IMR-90 (cell line): ENCODE measurements around the gene BLNK. TPM values are rescaled to one million over a fixed set of nuclear protein-coding genes. Genes with fewer than 3 reads are reported as not detected.

Source experiments
- ATAC-seq: fragments of 200-7000 bp; cut with Tn5 transposase; 2 replicates; pipeline ENCODE4 v1.9.1; 2020; ENCODE audit warnings: low read depth, mild to moderate bottlenecking, moderate library complexity
- BruUV-seq: library from RNA; stranded (reverse); fragments of 400-500 nt; replicated peaks from 2 replicates; lab custom pipeline; 2021; lab: Mats Ljungman, UMichigan
- CTCF ChIA-PET: fragments of 300-600 bp; formaldehyde crosslinking; extraction: SDS; loops from one replicate; lab custom pipeline; 2021; ENCODE audit warnings: antibody characterized with exemption; lab: Yijun Ruan, JAX
- POLR2A ChIA-PET: fragments of 300-600 bp; sonication (Branson Sonifier 250); formaldehyde crosslinking; loops from one replicate; lab custom pipeline; 2022; ENCODE audit warnings: antibody characterized with exemption; ENCODE audit not compliant: unreplicated experiment; lab: Charles Lee
- DNase-seq: peaks from one replicate; pipeline ENCODE4 v3.0.0; 2013
- H2AFZ ChIP-seq: replicated peaks from 2 replicates; pipeline ENCODE3; 2013; ENCODE audit warnings: low read length, mild to moderate bottlenecking; ENCODE audit not compliant: poor library complexity
- H2AK5ac ChIP-seq: 2 replicates; pipeline ENCODE4 v1.6.1; 2013; ENCODE audit warnings: low read depth, low read length, inconsistent platforms
- H2AK9ac ChIP-seq: replicated peaks from 2 replicates; pipeline ENCODE3; 2013; ENCODE audit warnings: mild to moderate bottlenecking, low read depth, low read length, moderate library complexity; ENCODE audit not compliant: poor library complexity
- H2BK120ac ChIP-seq: 2 replicates; pipeline ENCODE4 v1.6.1; 2013; ENCODE audit warnings: low read depth, low read length, inconsistent platforms
- H2BK15ac ChIP-seq: 3 replicates; pipeline ENCODE4 v1.6.1; 2013; ENCODE audit warnings: low read depth, low read length, inconsistent platforms
- H2BK20ac ChIP-seq: 2 replicates; pipeline ENCODE4 v1.6.1; 2013; ENCODE audit warnings: low read depth, mild to moderate bottlenecking, inconsistent platforms, low read length, moderate library complexity
- H2BK5ac ChIP-seq: 2 replicates; pipeline ENCODE4 v1.6.1; 2013; ENCODE audit warnings: mild to moderate bottlenecking, low read depth, low read length, inconsistent platforms; ENCODE audit not compliant: poor library complexity, severe bottlenecking
- H3K14ac ChIP-seq: replicated peaks from 2 replicates; pipeline ENCODE4 v1.6.1; 2013; ENCODE audit warnings: low read depth, low read length, inconsistent platforms
- H3K18ac ChIP-seq: 2 replicates; pipeline ENCODE4 v1.6.1; 2013; ENCODE audit warnings: low read depth, low read length, control low read depth
- H3K23ac ChIP-seq: 2 replicates; pipeline ENCODE4 v1.6.1; 2013; ENCODE audit warnings: low read depth, low read length, inconsistent platforms
- H3K27ac ChIP-seq: 2 replicates; pipeline ENCODE4 v1.5.1; 2013; ENCODE audit warnings: mild to moderate bottlenecking, control low read depth, low read length; ENCODE audit not compliant: insufficient read depth
- H3K27me3 ChIP-seq: 2 replicates; pipeline ENCODE4 v1.6.1; 2013; ENCODE audit warnings: low read length; ENCODE audit not compliant: control insufficient read depth, insufficient read depth
- H3K36me3 ChIP-seq: 2 replicates; pipeline ENCODE4 v1.6.1; 2013; ENCODE audit warnings: low read length, mixed read lengths; ENCODE audit not compliant: control insufficient read depth, insufficient read depth
- H3K4ac ChIP-seq: 2 replicates; pipeline ENCODE4 v1.6.1; 2013; ENCODE audit warnings: low read depth, low read length, inconsistent platforms
- H3K4me1 ChIP-seq: 2 replicates; pipeline ENCODE4 v1.6.1; 2013; ENCODE audit warnings: low read length, mixed read lengths; ENCODE audit not compliant: control insufficient read depth, insufficient read depth
- H3K4me2 ChIP-seq: 2 replicates; pipeline ENCODE4 v1.6.1; 2013; ENCODE audit warnings: low read depth, mild to moderate bottlenecking, control low read depth, low read length, moderate library complexity
- H3K4me3 ChIP-seq: 2 replicates; pipeline ENCODE4 v1.5.1; 2013; ENCODE audit warnings: low read depth, mild to moderate bottlenecking, control low read depth, low read length, moderate library complexity; ENCODE audit not compliant: insufficient read depth
- H3K56ac ChIP-seq: 2 replicates; pipeline ENCODE4 v1.6.1; 2013; ENCODE audit warnings: low read length, inconsistent platforms; ENCODE audit not compliant: insufficient read depth; ENCODE audit errors: extremely low read depth
- H3K79me1 ChIP-seq, 2 experiments: 2 replicates each; pipeline ENCODE4 v1.6.1; 2013; ENCODE audit warnings: low read length in 2 of 2, inconsistent platforms in 1 of 2, low read depth in 1 of 2
- H3K9ac ChIP-seq: 2 replicates; pipeline ENCODE4 v1.6.1; 2013; ENCODE audit warnings: low read depth, low read length, control low read depth
- H3K9me1 ChIP-seq: 2 replicates; pipeline ENCODE4 v1.6.1; 2013; ENCODE audit warnings: low read length, inconsistent platforms; ENCODE audit not compliant: insufficient read depth
- H3K9me3 ChIP-seq: 2 replicates; pipeline ENCODE4 v1.6.1; 2013; ENCODE audit warnings: low read length; ENCODE audit not compliant: control insufficient read depth, insufficient read depth
- H4K20me1 ChIP-seq: 2 replicates; pipeline ENCODE4 v1.6.1; 2013; ENCODE audit warnings: low read length, inconsistent platforms; ENCODE audit not compliant: insufficient read depth
- H4K5ac ChIP-seq: 2 replicates; pipeline ENCODE4 v1.6.1; 2013; ENCODE audit warnings: mild to moderate bottlenecking, low read depth, low read length, control low read depth
- H4K8ac ChIP-seq, 2 experiments: 2 replicates each; pipeline ENCODE4 v1.6.1; 2013; ENCODE audit warnings: low read depth in 2 of 2, low read length in 2 of 2, control low read depth in 1 of 2, inconsistent platforms in 1 of 2
- H4K91ac ChIP-seq: 2 replicates; pipeline ENCODE4 v1.6.1; 2013; ENCODE audit warnings: low read depth, low read length, inconsistent platforms; ENCODE audit not compliant: insufficient read depth
- CEBPB ChIP-seq: IDR thresholded peaks from 2 replicates; pipeline ENCODE4 v1.6.1; 2012; ENCODE audit warnings: low read depth, low read length, improper control_type of control experiment
- MAZ ChIP-seq: IDR thresholded peaks from 2 replicates; pipeline ENCODE4 v1.6.1; 2012; ENCODE audit warnings: low read depth, mild to moderate bottlenecking, low read length, improper control_type of control experiment, moderate library complexity, borderline replicate concordance
- POLR2A ChIP-seq: IDR thresholded peaks from 2 replicates; pipeline ENCODE4 v1.6.1; 2012; ENCODE audit warnings: mild to moderate bottlenecking, low read depth, low read length
- RFX5 ChIP-seq: IDR thresholded peaks from 2 replicates; pipeline ENCODE4 v1.8.0; 2012; ENCODE audit warnings: low read depth, mild to moderate bottlenecking, low read length, moderate library complexity
- WGBS, 2 experiments: methylation state at CpG; one replicate each; pipeline versions ENCODE4 v1.1.5 to v1.1.7; 2013; ENCODE audit warnings: missing lambda C conversion rate in 2 of 2; ENCODE audit not compliant: insufficient read length in 1 of 2; ENCODE audit errors: extremely low coverage in 2 of 2; 5-methylcytosine and 5-hydroxymethylcytosine counted together
- dilution Hi-C: fragments of 300-500 bp; cut with HindIII; formaldehyde crosslinking; loops from one replicate; pipeline ENCODE4 v1.14.3; 2018; ENCODE audit warnings: low sequenced_read_pairs; ENCODE audit not compliant: unreplicated experiment
- in situ Hi-C: fragments of 300-500 bp; cut with MboI; formaldehyde crosslinking; loops from 3 replicates; pipeline ENCODE4 v1.14.3; 2019; ENCODE audit warnings: low sequenced_read_pairs, inconsistent platforms, mixed read lengths
- intact Hi-C: fragments of 100-400 bp; cut with micrococcal nuclease; formaldehyde crosslinking; loops from 2 replicates; pipeline ENCODE4 v1.10.0; 2022
- polyA plus RNA-seq, 3 experiments: library from polyadenylated mRNA; depleted of rRNA; stranded (reverse); fragments of >200 nt; gene quantifications; 2 replicates each; pipeline ENCODE4 v1.2.3, GENCODE V29; 2012; ENCODE audit warnings: low replicate concordance in 1 of 3
- total RNA-seq: library from RNA; depleted of rRNA; stranded (reverse); fragments of >200 nt; gene quantifications from 2 replicates; pipeline ENCODE4 v1.2.3, GENCODE V29; 2012
- TF ChIP-seq, protein P1 (sequence below): fragments of 150-350 bp; IDR thresholded peaks from 2 replicates; pipeline ENCODE4 v1.6.1; 2017; ENCODE audit warnings: mild to moderate bottlenecking, antibody characterized with exemption, low read length, low read depth

Gene BLNK
- total and polyA plus RNA-seq, 2 of the 4 experiments (the other 2 are of a cell fraction): not detected

DNA sequence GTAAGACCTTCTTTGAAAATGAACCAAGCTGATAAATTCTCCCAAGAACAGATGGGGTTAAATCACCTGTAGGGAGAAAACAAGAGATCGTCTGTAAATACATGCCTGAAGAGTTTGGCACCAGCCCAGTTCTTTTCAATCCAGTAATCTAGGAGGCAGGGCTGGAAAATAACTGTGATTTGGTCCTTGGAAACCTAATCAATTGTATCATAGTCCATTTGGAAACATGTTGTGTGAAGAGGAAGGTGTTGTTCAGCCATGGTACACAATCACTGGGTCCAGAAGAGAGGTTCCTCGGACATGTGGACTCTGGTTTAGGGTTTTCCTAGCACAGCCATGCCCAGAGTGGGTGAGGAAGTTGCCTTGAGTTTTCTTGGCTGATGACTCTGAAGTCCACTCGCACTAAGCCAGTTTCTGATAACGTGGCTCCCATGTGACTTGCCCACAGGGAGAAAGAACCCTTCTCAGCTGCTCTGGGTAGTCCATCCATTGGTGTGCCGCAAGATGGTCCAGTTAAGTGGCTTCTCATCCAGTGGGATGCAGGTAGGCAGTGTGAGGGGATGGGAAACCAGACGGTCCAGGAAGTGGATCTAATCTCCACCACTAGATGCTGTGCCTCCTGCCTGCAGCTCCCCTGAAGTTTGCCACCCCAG, 5.1 kb downstream of the BLNK start:
- POLR2A ChIA-PET: no interaction called here
- TF ChIP-seq POLR2A: no peak
- no peak for TF ChIP-seq MAZ
- no peak for TF ChIP-seq CEBPB
- TF ChIP-seq, protein P1, sequence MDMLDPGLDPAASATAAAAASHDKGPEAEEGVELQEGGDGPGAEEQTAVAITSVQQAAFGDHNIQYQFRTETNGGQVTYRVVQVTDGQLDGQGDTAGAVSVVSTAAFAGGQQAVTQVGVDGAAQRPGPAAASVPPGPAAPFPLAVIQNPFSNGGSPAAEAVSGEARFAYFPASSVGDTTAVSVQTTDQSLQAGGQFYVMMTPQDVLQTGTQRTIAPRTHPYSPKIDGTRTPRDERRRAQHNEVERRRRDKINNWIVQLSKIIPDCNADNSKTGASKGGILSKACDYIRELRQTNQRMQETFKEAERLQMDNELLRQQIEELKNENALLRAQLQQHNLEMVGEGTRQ: no peak
- TF ChIP-seq RFX5: no peak
- H3K4me1 ChIP-seq: no peaks in the 10 kb centered on the region
- H3K4ac ChIP-seq: no peak overlapping the region
- in situ Hi-C loops (no loop called here), dilution Hi-C loops (no loop called here), intact Hi-C loops (no loop called here)
- no peak overlapping the region for H2BK120ac ChIP-seq
- no peak overlapping the region for H2BK20ac ChIP-seq
- no peak overlapping the region for H4K8ac ChIP-seq
- DNase-seq (no peak), ATAC-seq (no peak)
- no peak overlapping the region for H3K9ac ChIP-seq
- H3K4me3 ChIP-seq: no peak overlapping the region
- no peaks in the 10 kb centered on the region for H3K79me1 ChIP-seq
- no peak overlapping the region for H3K27ac ChIP-seq
- H2AFZ ChIP-seq: no peak overlapping the region
- H3K36me3 ChIP-seq: no peaks in the 10 kb centered on the region
- H3K4me2 ChIP-seq: no peak overlapping the region
- H4K5ac ChIP-seq: no peak overlapping the region
- CTCF ChIA-PET: no interaction called here
- no peak overlapping the region for H2AK9ac ChIP-seq
- no peak overlapping the region for H2AK5ac ChIP-seq
- no peak overlapping the region for H4K91ac ChIP-seq
- no peak overlapping the region for H3K56ac ChIP-seq
- no peaks in the 10 kb centered on the region for H3K9me1 ChIP-seq
- no CpG with 5 or more reads among the region's 6 CpGs for WGBS, 2 experiments
- no peak overlapping the region for H3K14ac ChIP-seq
- no peaks in the 10 kb centered on the region for H3K27me3 ChIP-seq
- H3K9me3 ChIP-seq: no peaks in the 10 kb centered on the region
- no TSS peak for BruUV-seq
- no peaks in the 10 kb centered on the region for H4K20me1 ChIP-seq
- H3K23ac ChIP-seq: no peak overlapping the region
- H3K18ac ChIP-seq: no peak overlapping the region
- H2BK15ac ChIP-seq: no peak overlapping the region
- no peak overlapping the region for H2BK5ac ChIP-seq
